KOPT-K1 (cell line): ENCODE results near the gene NBPF26.
"Not testable (repeated sequence)": the region's sequence is repeated elsewhere in the genome, so short reads cannot be mapped to it uniquely, and the experiment has no call there.

ENCODE experiments used
- H3K27ac ChIP-seq: fragments of 200-600 bp; sonication (generic); 2 replicates; pipeline ENCODE4 v1.5.1; 2016; ENCODE audit warnings: antibody characterized with exemption, mild to moderate bottlenecking, low read depth, low read length; ENCODE audit not compliant: poor library complexity, severe bottlenecking
- H3K36me3 ChIP-seq: fragments of 200-600 bp; sonication (generic); 2 replicates; pipeline ENCODE4 v1.5.1; 2017; ENCODE audit warnings: antibody characterized with exemption, mild to moderate bottlenecking, low read length, moderate library complexity; ENCODE audit not compliant: insufficient read depth
- H3K9me3 ChIP-seq: fragments of 200-600 bp; sonication (generic); 2 replicates; pipeline ENCODE4 v1.5.1; 2017; ENCODE audit warnings: antibody characterized with exemption, low read length, mild to moderate bottlenecking; ENCODE audit not compliant: insufficient read depth, poor library complexity, severe bottlenecking

The NBPF26 gene

GRCh38 chr1:120723715-120724402 is at the start of gene NBPF26:
NBPF26 (plus strand) TSS chr1:120723945.
- H3K36me3 ChIP-seq, H3K9me3 ChIP-seq: not testable (repeated sequence)
- H3K27ac ChIP-seq = peak within 1 kb of the TSS; percentile 40

- not testable (repeated sequence) for H3K27ac ChIP-seq, H3K36me3 ChIP-seq, H3K9me3 ChIP-seq
Measured at GRCh38 chr1:120680106-120680819, 43.5 kb upstream of the NBPF26 start.

- H3K36me3 ChIP-seq, H3K9me3 ChIP-seq: not testable (repeated sequence)
Measured at GRCh38 chr1:120680938-120681337, 42.8 kb upstream of the NBPF26 start.

DNA sequence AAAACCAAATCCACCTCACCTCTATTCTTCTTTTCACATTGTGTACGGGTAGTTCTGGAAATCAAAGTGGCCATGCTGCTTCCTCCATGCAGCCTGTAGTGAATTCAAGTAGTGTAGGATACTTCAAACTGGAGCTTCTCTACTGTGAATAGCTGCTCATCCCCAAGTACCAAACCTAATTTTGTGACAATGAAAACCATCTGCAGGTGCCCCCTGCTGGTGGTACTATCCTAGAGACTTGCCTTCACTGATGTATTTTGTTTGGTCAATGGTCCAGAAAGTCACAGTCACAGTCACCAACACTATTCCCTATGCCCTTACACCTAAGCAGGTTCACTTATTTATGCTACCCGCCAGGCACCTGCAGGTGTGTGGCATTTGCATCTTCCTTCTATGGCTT is 39.3 kb upstream of the NBPF26 start:
- H3K36me3 ChIP-seq, H3K9me3 ChIP-seq, H3K27ac ChIP-seq: not testable (repeated sequence)

More at GRCh38 chr1:120680938-120681337, 42.8 kb upstream of the NBPF26 start:
- H3K27ac ChIP-seq = not testable (repeated sequence)

GRCh38 chr1:120685622-120686021 is 38.1 kb upstream of the NBPF26 start:
- H3K36me3 ChIP-seq, H3K27ac ChIP-seq, H3K9me3 ChIP-seq: not testable (repeated sequence)

DNA sequence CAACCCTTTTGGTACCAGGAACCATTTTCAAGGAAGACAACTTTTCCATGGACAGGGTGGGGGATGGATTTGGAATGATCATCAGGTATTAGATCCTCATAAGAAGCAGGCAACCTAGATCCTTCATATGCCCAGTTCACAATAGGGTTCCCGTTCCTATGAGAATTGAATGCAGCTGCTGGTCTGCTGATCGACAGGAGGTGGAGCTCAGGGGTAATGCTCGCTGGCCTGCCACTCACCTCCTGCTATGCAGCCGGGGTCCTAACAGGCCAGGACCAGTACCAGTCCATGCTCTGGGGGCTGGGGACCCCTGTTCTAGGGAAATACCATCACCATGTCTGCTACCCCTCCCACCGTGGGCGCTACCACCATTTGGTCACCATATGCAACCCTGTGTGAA is 36.5 kb upstream of the NBPF26 start:
- not testable (repeated sequence) for H3K27ac ChIP-seq, H3K9me3 ChIP-seq, H3K36me3 ChIP-seq

DNA sequence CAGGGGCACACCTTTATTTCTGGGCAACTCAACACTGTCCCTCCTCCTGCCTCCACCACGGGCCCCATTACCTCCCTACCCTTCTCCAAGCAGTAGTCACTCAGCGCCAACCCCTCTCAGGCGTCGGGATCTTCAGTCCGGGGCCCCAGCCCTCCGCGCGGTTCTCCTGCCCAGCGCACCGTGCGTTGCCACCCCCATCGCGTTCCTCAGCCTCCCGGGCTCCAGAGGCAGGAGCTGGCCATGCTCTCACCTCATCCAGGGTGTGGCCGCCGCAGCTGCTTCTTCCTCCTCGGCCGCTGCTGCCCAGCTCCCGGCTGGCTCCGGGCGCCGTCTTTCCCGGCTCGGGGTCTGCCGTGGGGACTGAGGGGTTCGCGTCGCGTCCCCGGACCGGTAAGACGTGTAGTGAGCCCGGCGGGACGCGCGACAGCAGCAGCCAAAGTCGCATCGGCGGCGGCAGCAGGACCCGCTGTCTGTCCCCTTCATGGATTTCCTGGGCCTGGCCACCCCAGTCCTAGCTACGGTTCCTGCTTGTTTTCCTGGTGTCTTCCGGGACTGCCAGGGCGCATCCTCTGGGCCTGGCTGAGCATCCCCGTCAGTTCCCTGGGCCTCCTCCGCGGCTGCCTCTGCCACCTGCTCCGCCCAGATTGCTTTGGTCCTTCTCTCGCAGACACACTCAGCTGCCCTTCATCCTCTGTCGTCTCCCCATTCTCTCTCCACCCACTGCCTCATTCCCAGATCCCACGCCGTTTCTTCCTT is 22.8 kb upstream of the NBPF26 start:
- H3K9me3 ChIP-seq, H3K27ac ChIP-seq, H3K36me3 ChIP-seq: not testable (repeated sequence)

DNA sequence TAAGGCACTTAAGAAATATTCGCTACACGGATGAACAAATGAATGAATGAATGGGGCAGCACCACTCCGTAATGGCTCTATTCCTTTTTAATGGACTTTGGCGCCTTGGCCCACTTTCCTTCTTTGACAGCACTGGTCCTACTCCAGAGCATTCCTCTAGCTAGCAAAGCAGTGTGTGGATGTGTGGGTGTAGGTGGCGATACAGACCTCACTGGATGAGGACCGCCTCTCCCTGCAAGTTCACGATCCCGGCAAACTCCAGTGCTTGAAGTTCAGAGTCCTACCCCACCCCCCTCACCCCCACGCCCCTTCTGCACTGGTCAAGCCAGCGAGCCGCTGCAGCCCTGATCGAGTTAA is 409 bp upstream of the NBPF26 start:
- H3K36me3 ChIP-seq, H3K9me3 ChIP-seq: not testable (repeated sequence)

GRCh38 chr1:120724507-120724906 is 762 bp downstream of the NBPF26 start:
- H3K27ac ChIP-seq = peak overlapping the region; percentile 40
- not testable (repeated sequence) for H3K36me3 ChIP-seq, H3K9me3 ChIP-seq

More for the DNA sequence above, 409 bp upstream of the NBPF26 start:
- H3K27ac ChIP-seq = not testable (repeated sequence)

DNA sequence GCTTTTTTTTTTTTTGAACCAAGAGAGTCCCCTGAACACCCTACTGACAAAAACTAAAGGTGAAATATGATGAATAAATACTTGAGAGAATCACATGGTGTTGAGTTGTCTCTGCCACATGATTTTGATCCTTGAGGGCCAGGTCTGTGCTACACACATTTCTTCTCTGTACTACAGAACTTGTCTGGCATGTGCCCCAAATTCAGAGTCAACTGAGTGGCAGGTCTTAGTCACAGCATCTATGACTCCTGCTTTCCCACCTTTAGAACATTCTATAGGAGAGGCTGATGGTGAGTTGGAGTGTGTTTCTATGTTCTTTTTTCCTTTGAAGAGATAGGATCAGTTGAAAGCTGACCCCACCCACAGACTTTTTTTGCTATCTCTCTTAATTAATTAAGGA is 5.1 kb downstream of the NBPF26 start:
- not testable (repeated sequence) for H3K27ac ChIP-seq, H3K36me3 ChIP-seq, H3K9me3 ChIP-seq

DNA sequence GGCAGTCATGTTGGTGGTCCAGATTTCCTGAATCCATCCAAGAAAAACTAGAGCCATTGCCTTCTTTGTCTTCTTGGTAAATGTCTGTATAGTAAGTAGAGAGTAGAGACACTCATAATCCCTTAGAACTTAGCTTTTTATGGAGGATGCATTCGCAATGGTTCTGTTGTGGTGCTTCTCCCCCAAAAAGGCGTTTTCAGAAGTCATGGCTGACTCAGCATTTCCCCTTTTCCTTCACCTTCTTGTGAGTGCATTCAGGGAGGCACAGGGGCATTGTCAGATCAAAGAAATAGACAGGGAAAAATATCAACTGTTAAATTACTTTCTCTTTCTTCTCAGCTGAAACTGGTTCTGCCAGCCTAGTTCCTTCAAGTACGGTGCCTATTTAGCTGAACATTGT is 45.3 kb downstream of the NBPF26 start:
- H3K9me3 ChIP-seq, H3K36me3 ChIP-seq, H3K27ac ChIP-seq: not testable (repeated sequence)

GRCh38 chr1:120805452-120805851 is 81.7 kb downstream of the NBPF26 start:
- H3K27ac ChIP-seq, H3K9me3 ChIP-seq: not testable (repeated sequence)

GRCh38 chr1:120811822-120812221 is 88.1 kb downstream of the NBPF26 start:
- H3K27ac ChIP-seq, H3K9me3 ChIP-seq, H3K36me3 ChIP-seq: not testable (repeated sequence)

More at GRCh38 chr1:120805452-120805851, 81.7 kb downstream of the NBPF26 start:
- not testable (repeated sequence) for H3K36me3 ChIP-seq

- H3K9me3 ChIP-seq, H3K27ac ChIP-seq, H3K36me3 ChIP-seq: not testable (repeated sequence)
Measured at GRCh38 chr1:120825051-120825450, 101.3 kb downstream of the NBPF26 start.

DNA sequence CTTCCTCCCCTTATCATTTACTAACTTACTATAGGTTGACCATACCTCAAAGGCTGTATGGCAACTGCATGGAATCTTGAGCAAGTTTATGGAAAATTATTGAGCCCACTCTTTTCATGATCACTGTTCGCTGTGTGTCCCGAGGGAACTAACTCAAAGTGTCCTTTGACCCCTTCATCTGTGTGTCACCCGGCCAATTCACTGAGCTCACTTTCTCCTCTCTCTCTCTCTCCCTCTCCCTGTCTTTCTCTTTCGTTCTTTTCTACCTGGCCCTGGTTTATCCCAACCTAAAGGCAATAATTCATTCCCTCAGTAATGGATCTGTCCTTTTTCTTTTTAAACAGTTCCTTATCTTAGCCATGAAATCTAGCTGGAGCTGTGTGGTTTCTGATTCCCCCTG is 102.9 kb downstream of the NBPF26 start:
- H3K27ac ChIP-seq, H3K36me3 ChIP-seq, H3K9me3 ChIP-seq: not testable (repeated sequence)
